ENCODE measurements around the gene PPID.

GRCh38 chr4:158760866-158761265, 37.7 kb upstream of the PPID start:
- TF ChIP-seq POLR2AphosphoS5 (IDR thresholded peaks at IDR 0.05; ENCODE audit: borderline replicate concordance, low read depth, low read length) (no peak), EZH2 (IDR thresholded peaks at IDR 0.05) (no peak)
